PC-9 (cell line): ENCODE data around the gene LPO.

ENCODE experiments used
- EZH2 ChIP-seq: fragments of 200-600 bp; sonication (generic); IDR thresholded peaks from 2 replicates; pipeline ENCODE4 v1.8.0; 2017; ENCODE audit warnings: antibody characterized with exemption, low read depth
- TF ChIP-seq, protein P1 (sequence below): fragments of 200-600 bp; sonication (generic); conservative IDR thresholded peaks from 2 replicates; pipeline ENCODE4 v1.6.1; 2017; ENCODE audit warnings: mixed run types, antibody characterized with exemption, mild to moderate bottlenecking, moderate library complexity

GRCh38 chr17:58264407-58265103, 26.2 kb downstream of the LPO start:
- TF ChIP-seq, protein P1, sequence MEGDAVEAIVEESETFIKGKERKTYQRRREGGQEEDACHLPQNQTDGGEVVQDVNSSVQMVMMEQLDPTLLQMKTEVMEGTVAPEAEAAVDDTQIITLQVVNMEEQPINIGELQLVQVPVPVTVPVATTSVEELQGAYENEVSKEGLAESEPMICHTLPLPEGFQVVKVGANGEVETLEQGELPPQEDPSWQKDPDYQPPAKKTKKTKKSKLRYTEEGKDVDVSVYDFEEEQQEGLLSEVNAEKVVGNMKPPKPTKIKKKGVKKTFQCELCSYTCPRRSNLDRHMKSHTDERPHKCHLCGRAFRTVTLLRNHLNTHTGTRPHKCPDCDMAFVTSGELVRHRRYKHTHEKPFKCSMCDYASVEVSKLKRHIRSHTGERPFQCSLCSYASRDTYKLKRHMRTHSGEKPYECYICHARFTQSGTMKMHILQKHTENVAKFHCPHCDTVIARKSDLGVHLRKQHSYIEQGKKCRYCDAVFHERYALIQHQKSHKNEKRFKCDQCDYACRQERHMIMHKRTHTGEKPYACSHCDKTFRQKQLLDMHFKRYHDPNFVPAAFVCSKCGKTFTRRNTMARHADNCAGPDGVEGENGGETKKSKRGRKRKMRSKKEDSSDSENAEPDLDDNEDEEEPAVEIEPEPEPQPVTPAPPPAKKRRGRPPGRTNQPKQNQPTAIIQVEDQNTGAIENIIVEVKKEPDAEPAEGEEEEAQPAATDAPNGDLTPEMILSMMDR = no peak
- no peak for TF ChIP-seq EZH2
